NCI-H510A (cell line): ENCODE results near the gene FRMD5.
"Not testable (repeated sequence)": the region's sequence is repeated elsewhere in the genome, so short reads cannot be mapped to it uniquely, and the experiment has no call there.

Experiments
- DNase-seq: peaks from one replicate; lab custom pipeline; 2025; lab: John Stamatoyannopoulos, UW

FRMD5 gene

DNA sequence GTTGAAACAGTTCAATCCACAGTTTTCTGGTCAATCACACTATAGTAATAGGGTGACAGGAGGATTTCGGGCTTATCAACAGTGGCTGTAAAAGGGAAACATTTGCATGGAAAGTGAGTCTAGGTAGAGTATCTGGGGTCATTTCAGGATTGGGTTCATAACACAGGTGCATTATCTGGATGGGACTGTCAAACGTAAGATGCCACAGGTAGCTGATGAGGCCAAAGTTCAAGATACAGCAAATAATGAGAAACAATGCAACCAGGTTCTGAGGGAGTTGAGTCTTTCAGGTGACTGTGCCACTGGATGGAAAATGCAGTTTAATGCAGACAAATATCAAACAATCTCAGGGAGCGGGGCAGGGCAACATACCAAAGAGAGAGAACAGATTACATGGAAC lies 306.0 kb downstream of the FRMD5 start:
- DNase-seq: no peak

- no peak for DNase-seq
Measured at GRCh38 chr15:43887901-43888300, 307.2 kb downstream of the FRMD5 start.

DNA sequence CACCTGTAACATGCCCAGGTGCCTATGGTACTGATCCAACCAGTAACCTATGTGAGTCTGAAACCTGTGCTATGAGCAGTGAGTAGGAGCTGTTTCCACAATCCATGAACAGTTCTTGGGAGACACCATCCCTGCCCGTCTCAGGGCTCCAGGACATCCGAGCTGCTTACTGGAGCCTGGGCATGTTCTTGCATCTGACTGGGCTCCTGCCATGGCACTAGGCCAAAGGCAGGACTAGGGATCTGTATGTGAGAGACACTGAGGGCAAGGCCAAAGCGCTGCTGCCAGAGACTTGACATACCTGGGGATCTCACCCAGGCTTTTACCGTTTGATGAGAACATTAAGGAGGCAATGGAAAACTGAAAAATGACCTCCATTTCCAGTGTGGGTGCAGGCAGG lies 308.5 kb downstream of the FRMD5 start:
- DNase-seq: no peak

DNA sequence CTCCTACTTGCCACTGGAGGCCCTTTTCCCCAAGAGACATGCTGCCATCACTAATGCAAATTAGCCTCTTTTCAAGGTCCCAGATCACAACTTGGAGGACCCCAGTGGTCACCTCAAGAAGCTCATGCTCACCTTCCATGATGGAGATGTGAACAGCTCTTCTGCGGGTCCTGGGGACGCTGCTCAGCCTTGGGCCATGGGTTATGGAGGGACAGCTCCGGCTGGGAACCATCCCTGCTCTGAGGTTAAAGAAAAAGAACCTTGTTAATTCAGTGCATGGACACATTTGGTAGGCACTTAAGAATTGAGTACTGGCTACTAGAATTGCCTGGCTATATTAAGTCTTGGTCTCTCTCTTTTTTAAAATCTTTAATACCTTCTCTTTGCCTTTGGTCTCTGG lies 311.5 kb downstream of the FRMD5 start:
- DNase-seq: no peak

GRCh38 chr15:43881944-43882343 lies 313.1 kb downstream of the FRMD5 start:
- no peak for DNase-seq

- no peak for DNase-seq
Measured at GRCh38 chr15:43881245-43881644, 313.8 kb downstream of the FRMD5 start.

- DNase-seq: no peak
Measured at GRCh38 chr15:43880406-43881194, 314.5 kb downstream of the FRMD5 start.

DNA sequence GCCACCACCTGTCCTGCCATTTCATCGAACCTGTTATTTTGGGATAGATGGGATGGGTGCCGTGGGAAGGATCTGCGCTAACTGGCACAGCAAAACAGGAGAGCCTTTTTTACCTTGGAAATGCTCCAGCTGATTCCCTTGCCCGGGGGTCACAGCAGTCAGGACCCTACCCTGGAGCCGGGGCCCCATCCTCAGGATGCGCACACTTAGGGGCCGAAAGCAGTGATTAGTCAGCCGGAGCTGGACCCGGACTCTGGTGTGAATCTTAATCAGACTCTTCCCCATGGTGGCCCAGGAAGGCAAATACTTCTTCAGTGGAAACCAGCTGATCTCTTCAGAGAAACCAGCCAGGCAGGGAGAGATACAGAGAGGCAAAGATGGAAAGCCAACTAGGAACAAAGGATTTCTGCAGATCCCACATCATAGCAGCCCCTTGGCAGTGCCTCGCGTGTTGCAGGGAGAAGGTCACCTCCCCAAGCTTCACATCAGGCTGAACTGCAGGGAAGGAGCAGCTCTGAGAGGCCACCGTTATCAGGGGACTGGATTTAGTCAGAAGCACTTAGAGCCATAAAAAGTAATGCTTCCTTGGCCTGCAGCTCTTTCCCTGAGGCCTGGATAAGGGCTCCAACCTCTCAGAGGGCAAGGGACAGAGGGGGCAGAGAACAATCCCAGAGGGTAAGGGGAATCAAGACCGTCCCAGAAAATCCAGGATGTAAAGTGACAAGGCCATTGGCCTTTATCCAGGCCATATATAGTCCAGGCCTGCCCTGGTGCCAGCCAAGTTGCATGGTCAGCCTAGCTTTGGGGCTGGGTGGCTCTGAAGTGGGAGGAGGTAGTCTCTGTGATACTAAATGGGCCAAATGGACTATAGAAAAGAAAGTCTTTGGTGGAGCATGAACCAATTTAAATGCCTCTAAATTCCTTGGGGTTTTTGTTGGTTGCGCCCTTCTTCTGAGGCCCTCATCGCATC lies 315.4 kb downstream of the FRMD5 start:
- no peak for DNase-seq

DNA sequence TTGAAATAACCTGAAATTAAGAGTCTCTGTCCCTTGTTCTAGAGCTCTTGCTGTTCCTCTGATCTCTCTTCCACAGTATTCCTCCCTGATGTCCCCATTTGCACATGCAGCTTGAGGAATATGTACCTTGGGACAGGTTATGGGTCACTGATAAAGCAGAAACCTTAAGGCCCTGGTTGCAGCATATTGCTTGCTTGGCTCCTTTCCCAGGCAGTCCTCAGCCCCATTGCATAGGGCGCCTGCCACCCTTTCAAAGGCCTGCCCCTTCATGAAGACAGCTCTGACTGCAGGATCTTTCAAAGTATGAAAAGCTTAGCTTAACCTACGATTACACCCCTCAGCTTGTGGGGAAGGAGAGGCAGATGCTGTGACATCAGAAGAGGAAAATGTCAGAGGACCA lies 316.6 kb downstream of the FRMD5 start:
- no peak for DNase-seq

DNA sequence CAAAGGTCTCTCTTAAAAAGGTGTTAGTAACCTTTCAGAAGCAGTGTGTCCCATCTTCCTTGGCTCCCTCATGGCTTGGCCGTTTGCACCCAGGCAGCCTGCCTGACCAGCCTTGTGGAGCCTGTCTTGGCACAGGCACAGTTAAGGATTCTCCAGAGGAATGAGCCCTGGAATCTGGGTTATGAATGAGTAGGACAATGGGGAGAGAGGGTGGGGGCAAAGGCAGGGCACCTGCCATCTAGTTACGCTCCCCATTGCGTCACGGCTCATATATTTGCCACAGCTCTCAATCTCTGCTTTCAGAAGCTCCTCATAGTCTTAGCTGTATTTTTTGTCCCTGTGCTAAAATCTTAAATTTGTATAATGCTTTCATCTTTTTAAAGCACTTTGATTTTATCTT lies 317.7 kb downstream of the FRMD5 start:
- no peak for DNase-seq

DNA sequence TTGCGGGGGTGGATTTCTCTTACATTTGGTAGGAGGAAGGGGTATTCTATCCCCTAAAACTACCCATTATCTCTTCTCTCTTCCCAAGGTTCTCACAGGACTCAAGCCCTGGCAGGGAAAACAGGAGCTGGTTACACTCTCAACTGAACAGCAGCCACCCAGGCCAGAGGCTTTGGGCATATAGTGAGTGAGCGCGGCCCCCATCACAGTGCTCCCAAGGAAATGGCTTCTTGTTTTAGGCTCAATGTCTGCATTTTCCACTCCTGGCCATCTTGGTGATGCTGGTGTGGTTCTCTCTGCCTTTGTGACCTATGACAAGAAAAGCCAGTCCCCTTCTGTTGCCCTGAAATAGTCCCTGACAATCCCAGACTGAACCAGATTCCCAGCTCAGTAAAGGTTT lies 318.2 kb downstream of the FRMD5 start:
- DNase-seq: no peak

DNA sequence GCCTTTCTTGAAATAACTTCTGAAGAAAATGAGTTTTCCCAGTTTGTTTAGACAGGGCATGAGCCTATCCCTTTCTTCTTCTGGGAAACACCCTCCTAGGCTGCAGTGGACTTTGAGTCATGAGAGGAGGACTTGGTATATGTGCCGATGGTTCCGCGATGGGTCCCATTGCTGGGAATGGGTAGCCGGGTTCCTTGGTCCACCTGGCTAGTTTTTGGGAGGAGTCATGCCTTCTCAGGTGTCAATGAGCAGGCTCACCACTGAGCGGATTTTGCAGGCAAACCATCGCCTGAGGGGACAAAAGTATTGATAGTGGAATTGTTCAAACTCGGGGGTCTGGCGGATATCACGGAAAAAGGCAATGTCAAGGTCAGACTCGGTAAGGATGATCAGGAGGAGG lies 321.4 kb downstream of the FRMD5 start:
- no peak for DNase-seq

DNA sequence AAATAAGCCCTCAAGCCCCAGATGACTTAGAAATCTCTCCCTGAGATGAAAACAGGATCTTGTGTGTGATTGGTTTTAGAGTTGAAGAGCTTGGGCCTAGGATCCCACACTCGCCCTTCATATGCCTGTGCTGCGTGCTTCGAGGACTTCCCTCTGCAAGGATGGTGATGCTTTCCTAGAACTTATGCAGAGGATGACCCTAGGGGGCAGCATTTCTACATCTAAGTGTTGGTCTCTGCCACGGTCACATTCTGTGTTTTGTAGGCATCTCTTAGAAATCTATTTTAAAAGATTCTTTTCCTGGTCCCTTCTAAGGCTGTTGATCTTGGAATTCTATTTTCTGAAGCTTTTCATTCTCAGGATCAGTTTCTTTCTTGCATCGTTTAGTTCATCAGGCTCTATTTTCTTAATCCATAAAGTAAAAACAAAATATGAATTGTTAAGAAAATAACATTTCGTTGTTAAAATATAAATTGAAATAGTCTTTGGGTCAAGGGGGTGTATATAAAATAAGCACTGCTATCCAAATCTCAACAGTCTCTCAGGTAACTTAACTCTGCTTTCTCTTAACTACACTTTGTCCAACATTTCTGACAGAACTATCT lies 322.6 kb downstream of the FRMD5 start:
- DNase-seq: no peak

- no peak for DNase-seq
Measured at GRCh38 chr15:43871835-43872234, 323.2 kb downstream of the FRMD5 start.

GRCh38 chr15:43868406-43868805 lies 326.7 kb downstream of the FRMD5 start:
- no peak for DNase-seq

GRCh38 chr15:43867096-43867495 lies 328.0 kb downstream of the FRMD5 start:
- DNase-seq: no peak

- not testable (repeated sequence) for DNase-seq
Measured at GRCh38 chr15:43866636-43867035, 328.4 kb downstream of the FRMD5 start.

- DNase-seq: no peak
Measured at GRCh38 chr15:43859546-43859945, 335.5 kb downstream of the FRMD5 start.

DNA sequence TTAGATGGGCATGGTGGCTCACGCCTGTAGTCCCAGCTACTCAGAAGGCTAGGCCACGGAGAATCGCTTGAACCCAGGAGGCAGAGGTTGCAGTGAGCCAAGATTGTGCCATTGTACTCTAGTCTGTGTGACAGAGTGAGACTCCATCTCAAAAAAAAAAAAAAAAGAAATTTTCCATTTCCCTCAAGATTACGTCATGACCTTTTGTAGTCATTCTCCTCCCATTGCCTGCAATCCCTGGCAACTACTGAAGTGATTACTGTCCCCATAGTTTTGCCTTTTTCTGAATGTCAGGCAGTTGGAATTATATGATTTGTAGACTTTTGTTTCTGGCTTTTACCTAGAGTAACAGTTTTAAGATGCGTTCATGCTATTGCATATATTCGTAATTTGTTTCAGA lies 340.3 kb downstream of the FRMD5 start:
- no peak for DNase-seq

DNA sequence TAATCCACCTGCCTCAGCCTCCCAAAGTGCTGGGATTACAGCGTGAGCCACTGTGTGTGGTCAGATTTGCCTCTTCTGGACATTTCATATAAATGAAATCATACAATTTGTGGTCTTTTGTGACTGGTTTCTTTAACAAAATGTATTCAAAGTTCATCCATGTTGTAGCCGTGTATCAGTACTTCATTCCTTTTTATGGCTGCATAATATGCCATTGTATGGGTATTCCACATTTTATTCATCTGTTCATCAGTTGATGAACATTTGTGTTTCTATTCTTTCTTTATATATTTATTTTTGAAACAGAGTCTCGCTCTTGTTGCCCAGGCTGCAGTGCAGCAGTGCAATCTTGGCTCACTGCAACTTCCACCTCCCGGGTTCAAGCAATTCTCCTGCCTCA lies 342.5 kb downstream of the FRMD5 start:
- no peak for DNase-seq

DNA sequence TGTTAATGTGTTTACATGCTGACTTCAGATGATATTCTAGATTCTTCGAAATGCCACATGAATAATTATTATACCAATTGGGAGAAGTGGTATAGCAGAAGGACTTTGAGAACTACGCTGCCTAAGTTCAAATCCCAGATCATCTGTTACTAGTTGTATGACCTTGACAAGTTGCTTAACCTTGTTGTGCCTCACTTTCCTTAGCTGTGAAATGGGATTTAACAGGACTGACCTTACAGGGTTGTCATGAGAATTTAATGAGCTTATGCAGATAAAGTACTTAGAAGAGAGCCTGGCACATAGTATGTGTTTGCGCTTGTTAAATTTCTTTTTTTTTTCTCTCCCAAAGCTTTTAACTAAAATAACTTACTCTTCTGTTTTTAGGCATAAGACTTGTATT lies 343.8 kb downstream of the FRMD5 start:
- DNase-seq: no peak

GRCh38 chr15:43845421-43845820 lies 349.6 kb downstream of the FRMD5 start:
- no peak for DNase-seq

GRCh38 chr15:43832485-43832884 lies 362.6 kb downstream of the FRMD5 start:
- not testable (repeated sequence) for DNase-seq
